ENCODE results near the gene CENPV.
"Not testable (repeated sequence)": the region's sequence is repeated elsewhere in the genome, so short reads cannot be mapped to it uniquely, and the experiment has no call there.

The CENPV gene

DNA sequence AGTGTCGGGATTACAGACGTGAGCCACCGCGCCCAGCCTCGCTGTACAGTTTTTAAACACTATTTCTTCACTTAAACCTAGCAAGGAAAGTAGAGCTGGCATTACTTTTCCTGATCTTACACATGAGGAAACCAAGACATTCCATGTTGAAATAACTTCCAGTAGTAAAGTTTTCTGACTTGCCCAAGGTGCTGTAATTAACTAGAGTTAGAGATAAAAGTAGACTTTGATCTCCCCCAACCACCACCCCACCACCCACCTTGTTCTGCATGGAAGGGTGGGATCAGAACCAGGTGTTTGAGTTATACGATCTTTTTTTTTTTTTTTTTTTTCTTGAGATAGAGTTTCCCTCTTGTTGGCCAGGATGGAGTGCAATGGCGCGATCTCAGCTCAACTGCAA lies 47.1 kb downstream of the CENPV start:
- no peak for DNase-seq

DNA sequence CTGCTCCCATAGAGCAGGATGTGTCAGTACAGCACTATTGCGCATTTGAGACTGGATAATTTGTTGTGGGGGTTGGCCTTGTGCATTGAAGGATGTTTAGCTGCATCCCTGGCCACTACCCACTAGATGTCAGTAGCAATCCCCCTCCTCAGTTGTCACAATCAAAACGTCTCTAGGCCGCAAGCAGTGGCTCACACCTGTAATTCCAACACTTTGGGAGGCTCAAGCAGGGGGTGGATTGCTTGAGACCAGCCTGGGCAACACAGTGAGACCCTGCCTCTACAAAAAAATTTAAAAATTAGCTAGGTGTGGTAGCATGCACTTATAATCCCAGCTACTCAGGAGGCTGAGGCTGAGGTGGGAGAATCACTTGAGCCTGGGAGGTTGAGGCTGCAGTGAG lies 48.4 kb downstream of the CENPV start:
- DNase-seq, result no peak

- DNase-seq, result no peak
Measured at GRCh38 chr17:16302856-16303255, 50.4 kb downstream of the CENPV start.

DNA sequence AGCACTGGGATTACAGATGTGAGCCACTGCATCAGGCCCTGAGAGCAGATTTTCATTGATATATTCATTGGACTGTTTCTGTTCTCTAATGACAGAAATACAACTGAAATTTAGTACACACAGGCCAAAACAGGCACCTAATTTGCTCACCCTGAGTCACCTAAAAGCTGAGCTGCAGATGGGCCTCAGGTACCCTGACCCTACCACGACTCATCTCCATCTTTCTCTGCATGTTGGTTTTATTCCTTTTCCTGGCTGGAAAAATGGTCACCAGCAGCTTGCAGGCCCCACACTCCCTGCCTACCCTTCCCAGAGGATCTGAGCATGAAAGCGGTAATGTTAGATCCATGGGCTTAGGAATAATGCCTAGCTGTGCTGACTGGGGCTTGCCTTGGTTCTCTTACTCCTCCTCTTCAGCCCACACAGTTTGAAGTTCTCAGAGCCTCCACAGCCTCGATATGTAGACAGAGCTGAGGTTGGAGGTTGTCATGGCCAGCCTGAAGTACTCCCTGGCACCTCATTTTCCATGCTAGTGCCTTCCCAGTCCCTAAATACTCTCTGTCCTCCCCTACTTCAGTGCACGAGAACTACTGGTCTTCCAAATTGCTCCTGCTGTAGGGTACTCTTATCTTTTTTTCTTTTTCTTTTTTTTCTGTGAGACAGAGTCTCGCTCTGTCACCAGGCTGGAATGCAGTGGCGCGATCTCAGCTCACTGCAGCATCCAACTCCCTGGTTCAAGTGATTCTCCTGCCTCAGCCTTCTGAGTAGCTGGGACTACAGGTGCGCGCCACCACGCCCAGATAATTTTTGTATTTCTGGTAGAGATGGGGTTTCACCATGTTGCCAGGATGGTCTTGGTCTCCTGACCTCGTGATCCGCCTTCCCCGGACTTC lies 51.1 kb downstream of the CENPV start:
- no peak for DNase-seq

GRCh38 chr17:16300554-16300953 lies 52.7 kb downstream of the CENPV start:
- DNase-seq, result no peak

DNA sequence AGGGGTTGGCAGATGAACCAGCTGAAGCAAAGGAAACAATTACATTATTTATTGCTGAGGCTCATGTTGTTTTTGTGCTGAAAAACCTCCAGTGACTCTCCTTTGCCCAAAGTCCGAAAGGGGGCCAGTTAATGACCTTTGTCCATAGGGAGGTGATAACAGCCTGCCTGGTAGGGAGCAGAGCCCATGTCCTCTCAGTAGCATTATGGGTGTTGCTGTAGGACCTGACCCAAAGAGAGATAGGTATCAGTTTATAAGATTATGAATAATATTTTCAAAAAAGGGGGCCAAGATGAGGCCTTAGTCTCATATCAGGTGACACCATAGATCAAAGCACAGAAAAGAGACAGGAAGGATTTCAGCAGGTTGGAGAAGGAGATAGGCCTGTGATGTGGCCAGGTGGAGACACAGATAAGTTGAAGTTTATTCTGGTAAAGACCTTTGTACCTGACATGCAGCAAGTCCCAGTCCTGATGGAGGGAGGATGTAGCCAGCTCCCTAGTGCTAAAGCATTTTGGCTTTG lies 55.1 kb downstream of the CENPV start:
- no peak for DNase-seq

DNA sequence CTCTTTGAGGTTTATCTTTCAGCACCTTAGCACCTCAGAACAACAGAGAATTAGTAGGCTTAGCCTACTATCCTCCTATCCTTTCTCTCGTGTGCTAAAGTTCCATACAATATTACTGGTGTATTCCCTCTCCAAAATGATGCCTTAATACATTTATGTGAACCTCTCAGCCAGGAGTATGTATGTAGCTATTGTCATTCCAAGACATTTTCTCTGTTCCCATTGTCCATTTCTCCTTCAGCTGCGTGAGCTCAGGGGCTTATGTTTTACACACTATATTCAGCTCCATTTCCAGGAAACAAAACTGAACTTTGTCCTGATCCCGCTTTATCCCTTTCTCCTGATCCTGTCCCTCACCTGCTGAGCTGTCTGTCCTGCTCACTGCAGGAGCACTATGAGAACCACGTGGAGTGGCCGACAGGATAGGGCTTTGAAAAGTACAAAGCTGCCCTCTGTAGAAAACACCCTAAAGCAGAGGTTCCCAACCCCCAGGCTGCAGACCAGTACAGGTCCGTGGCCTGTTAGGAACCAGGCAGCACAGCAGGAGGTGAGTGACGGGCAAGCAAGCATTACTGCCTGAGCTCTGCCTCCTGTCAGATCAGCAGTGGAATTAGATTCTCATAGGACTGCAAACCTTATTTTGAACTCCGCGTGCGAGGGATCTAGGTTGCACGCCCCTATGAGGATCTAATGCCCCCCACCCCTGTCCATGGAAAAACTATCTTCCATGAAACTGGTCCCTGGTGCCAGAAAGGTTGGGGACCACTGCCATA lies 55.7 kb downstream of the CENPV start:
- no peak for DNase-seq

- not testable (repeated sequence) for DNase-seq
Measured at GRCh38 chr17:16296072-16296471, 57.2 kb downstream of the CENPV start.

GRCh38 chr17:16294560-16294959 lies 58.7 kb downstream of the CENPV start:
- DNase-seq, result no peak

- no peak for DNase-seq
Measured at GRCh38 chr17:16293931-16294330, 59.3 kb downstream of the CENPV start.
